GM21723 (cell line): ENCODE data around the gene SCG5.

ENCODE experiments used
- ATAC-seq: cut with Tn5 transposase; IDR thresholded peaks from one replicate; pipeline ENCODE4 v1.9.1; 2021; ENCODE audit warnings: mild to moderate bottlenecking, moderate library complexity; ENCODE audit not compliant: unreplicated experiment

The SCG5 gene

DNA sequence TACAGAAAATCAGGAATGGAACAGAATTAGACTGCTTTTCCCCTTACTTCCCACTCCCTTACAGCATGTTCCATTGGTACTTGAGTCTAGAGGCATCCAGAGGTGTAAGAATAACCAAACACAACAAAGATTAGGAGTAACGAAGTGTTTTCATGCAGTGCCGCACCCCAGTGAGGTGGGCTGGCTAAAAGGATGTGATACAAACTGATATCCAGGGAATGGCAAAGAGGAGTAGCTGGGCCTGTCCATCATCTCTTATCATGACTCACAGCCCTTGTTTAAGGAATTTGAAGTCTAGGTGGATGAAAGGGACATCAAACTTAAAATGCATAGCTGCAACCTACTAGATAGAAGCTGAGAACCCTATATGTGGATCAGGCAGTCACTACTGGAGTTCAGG, 16.4 kb downstream of the SCG5 start:
- no peak for ATAC-seq

DNA sequence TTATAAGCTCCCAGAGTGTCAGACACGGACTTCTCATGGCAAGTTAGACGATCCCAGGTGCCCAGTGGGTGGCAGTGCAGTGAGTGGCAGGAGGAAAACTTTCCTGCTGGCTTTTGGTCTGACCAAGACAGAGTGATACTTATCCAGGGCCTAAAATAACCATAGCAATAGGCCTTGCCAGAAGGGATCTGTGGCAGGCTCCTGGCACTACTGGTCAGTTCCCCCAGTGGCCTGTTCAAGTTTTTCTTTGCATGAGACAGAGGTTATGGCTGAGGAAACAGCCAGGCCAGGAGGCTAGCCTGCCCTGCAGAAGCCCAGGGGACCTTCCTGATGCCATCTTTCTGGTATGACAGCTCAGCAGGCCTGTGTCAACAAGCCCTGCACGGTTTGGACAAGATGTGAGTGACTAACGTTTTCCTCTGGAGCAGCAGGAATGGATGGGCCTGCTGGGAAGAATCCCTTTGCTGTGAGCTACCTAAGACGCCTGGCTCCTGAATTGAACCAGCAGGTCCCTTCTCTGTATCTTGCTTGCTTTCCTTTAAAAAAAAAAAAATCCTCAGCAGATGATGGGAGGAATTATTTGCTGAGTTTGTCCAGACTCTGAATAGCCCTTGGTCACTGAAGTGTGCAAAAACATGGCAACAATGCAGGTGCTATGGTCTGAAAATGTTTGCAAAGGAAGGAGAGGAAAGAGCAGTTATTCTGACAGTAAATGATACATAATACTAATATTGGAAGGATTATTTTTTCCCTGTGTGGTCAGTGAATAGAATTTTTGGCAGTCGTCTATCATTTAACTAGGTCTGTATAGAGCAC, 18.0 kb downstream of the SCG5 start:
- ATAC-seq, result no peak

DNA sequence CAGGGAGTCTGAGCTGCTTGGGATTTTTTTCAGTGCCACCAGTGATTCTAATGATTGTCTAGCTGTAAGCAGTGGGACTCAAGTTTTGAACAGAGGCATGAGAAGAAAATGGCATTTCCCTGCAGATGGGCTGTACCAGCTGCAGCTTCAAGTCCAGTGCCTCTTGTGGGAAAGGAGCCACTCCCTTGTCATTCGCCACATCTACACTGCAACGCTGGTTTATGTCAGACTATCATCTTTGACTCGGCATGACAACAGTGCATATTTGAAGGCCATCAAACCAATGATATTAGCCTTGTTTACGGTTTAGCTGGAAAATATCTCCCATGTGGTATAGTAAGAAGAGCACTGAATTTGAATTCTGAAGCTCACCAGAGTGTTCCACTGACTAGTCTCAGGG, 22.2 kb downstream of the SCG5 start:
- no peak for ATAC-seq

DNA sequence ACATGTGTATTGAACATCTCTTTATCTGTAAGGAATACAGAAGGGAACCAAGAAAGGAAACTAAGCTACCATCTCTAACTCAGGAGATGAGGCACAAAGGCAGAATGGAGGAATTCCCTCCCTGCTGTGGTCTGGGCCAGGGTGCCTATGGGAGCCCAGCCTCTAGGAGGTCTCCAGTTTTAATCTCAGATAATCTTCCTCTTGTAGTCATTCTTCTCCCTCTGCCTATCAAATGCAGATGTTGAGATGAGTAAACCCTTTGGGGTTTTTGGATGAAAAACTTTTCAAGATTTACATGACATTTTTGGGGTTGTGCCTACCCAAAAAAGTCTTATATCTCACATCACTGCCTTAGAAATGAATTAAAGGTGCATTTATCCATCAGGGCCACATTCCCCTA, 23.3 kb downstream of the SCG5 start:
- no peak for ATAC-seq

DNA sequence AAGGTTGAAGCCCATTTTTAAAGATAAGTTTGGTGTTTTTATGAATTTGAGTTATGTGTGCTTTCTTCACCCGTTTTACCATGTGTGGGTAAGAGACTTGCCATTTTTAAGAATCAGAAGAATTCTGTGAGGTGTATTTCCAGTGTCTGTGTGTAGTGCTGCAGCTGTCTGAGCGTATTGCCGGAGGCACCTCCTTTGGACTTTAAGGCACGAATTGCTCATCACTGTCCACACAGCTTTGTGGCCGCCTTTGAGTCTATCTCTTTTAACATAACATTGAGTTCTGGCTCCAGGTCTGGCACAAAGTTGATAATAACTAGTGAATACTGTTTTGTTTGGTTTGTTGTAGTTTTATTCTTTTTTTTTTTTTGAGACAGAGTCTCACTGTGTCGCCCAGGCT, 25.8 kb downstream of the SCG5 start:
- no peak for ATAC-seq

DNA sequence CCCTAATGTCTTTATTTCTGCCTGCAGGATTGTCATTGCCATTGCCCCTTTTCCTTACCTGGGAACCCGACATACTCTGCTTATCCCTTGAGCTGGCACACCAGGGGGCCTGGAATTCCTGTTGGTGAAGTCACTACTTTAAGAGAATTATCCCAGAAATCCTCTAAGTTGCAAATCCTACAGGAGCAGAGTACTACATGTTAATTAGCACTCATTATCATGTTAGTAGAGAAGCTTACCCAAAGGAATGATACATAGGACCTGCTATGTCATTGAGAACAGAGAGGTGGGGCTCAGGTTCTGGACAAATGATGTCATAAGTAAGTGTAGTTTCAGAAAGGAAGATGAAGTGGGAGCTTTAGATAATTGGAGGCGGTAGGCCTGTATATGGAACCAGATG, 27.4 kb downstream of the SCG5 start:
- ATAC-seq, result no peak

DNA sequence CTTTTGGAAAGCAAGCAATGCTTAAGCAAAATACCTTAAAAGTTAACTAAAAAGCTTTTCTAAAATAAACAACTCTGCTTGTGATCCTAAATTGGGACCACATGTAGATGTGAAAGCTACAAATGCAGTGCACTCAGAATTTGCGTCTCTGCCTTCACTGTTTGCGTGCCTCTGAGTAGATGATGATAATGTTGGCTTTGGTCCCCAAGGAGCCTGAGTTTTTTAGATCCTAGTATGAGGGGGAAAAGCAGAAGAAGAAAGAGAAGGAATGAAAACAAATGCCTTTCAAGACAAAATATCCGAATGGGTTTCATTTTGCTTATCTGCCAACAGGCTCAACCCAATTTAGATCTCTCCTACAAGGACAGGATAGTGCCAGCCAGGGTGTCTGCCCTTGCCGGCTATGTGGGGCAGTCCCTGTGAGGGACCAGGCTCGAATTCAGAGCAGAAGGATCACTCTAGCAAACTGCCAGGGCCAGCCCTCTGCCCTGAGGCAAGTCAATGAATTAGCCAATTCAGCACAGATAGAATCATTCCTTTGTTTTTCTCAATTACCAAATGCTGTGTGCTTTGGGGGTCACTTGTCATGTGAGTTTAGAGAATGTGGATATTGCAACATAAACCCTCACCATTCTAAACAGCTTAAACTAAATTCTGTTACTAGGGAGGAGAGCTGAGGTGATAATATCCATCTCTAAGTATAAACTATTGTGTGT, 28.5 kb downstream of the SCG5 start:
- no peak for ATAC-seq

DNA sequence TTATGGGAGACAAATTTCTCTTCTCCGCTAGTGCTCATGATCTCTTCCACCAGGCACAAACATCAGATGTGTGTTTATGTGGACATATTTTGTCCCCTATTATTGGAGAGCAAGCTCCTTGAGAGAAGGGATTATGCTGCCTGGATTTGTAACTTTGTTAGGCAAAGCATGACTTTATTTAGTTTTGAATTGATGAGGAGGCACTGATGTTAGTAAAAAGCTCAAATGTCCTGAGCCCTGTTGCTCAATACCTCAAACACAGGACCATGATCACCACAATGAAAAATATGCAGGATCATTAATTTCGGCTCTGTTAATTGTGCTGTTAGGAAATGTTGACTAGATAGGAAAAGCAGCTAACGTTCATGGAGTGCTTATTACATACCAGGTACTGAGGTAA, 29.1 kb downstream of the SCG5 start:
- no peak for ATAC-seq

DNA sequence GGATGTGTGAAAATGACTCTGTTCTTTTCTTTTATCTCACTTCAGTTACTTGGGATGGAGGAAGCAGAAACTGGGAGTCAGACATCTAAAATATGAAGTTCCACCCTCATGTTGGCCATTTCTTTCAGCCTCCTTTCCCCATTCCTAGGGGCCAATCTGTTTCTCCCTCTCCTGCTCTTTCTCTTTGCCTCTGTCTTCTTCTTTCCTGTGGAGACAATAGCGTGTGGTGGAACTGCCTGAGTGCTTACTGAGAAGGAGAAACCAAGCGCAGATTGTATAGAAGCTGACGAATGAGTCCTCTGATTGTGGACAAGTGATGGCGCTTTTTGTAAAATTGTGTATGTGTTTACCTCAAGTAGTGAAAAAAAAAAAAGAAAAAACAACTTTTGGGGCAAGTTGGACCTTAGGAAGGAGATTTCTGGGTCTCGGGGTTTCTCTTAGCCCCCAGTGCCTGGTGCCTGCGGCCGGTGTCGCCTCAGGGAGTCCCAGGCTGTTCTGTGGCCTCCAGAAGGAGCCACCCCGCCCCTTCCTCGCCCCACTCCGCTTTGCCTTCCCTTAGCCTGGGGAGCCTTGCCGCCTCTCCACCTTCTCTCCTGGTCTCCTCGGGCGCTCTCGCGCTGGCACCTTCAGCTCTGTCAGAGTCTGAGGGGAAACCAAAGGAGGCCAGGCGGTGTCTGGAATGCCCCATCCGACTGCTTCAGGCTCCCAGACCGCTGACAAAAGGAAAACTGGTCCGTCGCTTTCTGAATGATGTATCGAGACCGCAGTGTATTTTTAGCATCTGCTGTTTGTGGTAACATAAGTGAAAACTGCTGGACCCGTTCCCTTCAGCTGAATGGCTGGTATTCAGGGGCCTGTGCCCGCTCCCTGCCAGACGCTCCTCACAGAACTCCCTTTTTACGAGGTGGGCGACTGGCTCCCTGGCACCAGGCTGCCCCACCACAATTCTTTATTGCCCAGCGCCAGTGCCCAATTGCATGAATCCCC, 30.1 kb downstream of the SCG5 start:
- no peak for ATAC-seq

DNA sequence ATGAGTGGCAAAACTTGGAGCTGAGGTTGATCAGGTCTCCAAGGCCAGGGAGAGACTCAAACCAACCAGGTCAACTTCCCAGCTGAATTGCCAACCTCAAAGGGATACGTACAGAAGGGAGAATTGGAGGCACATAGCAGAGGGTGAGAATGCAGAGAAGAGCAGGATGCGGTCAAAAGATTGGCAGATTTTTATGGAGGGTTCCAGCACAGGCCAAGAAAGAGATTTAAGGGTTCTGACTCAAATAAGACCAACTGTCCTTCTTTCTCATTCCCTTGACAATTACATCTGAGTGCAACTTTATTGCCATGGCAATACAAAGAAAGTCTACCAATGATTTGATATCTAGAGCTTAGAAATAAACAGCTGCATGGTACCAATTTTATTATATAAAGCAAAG, 33.2 kb downstream of the SCG5 start:
- no peak for ATAC-seq

DNA sequence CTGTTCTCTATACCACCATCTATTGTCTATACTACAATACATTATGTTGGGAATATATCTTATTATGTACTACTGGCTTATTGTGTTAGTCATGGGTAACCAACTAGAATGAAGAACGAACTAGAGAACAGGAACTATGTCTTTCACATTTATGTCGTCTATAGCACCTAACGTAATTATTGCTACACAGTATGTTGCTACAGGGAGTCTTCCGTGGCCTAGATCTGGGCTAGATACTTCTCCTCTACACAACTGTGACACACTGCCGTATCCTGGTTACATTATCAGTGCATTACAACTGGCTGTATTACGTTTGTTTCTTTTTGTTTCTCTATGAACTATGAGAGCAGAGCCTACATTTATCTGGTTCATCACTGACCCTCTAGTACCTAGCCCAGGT, 34.0 kb downstream of the SCG5 start:
- no peak for ATAC-seq

DNA sequence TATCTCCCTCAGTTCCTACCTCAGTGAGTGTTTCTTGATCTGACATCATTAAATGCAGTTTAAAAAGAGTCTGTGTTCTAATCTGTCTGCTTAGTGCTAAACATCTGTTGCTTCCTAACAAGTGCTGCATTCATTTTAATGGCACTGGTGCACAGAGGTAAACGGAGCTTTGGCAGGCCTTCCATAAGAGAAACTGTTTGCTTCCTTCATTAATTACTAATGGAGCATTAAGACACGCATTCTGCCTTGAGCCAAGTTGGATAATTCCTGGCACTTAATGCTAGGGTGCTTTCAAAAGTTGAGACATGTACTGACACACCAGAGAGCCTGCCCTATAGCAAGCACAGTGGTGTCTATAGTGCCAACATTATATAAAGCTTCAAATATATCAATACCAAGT, 34.7 kb downstream of the SCG5 start:
- ATAC-seq, result no peak

DNA sequence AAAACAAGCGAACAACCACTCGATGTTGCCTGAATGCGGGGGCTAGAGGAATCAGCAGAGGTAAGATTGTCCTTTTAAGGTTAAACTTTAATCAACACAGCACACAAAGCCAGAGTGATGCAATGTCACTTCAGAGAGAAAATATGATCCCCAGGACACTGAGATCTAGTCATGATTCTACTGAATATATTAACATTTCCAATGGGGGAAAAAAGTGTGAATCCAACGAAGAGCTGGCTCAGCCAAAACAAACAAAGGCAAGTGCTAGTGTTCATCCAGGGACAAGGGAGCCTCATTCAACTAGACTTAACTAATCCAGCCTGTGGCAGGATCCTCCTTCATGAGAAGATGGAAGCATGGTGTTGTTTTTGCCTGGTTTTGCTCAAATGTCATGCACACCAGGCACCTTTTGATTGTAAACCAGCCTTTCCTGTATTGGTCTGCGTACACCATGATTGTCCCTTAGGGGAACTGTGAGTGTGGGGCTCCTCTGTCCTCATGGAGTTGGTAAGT, 35.8 kb downstream of the SCG5 start:
- ATAC-seq, result no peak

DNA sequence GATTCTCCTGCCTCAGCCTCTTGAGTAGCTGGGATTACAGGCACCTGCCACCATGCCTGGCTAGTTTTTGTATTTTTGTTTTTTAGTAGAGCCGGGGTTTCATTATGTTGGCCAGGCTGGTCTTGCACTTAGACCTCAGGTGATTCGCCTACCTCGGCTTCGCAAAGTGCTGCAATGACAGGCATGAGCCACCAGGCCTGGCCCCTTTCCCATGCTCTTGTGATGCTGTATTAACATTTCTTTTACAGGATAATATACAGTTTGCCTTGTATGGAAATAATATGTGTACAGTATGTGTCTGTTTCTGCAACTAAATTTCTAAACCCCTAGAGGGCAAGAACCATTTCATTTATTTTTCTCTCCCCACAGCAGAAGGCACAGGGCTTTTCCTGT, 37.8 kb downstream of the SCG5 start:
- no peak for ATAC-seq

DNA sequence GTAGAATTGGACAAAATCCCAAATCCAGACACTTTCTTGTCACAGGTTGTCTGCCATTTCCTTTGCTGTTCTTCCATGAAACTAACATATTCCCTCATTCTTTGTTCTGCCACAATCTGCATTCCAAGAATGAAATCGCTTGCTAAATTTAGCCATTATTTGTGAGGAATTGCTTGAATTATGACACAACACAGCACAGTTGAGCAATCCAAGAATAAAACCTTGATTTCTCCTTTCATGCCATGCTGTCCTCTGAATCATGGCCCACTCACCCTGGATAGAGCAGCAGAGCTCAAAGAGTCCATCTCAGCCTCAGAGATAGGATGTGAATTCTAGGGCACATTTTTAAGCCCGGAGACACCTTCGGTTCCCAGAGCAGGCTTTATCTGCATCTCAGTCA, 41.1 kb downstream of the SCG5 start:
- no peak for ATAC-seq

DNA sequence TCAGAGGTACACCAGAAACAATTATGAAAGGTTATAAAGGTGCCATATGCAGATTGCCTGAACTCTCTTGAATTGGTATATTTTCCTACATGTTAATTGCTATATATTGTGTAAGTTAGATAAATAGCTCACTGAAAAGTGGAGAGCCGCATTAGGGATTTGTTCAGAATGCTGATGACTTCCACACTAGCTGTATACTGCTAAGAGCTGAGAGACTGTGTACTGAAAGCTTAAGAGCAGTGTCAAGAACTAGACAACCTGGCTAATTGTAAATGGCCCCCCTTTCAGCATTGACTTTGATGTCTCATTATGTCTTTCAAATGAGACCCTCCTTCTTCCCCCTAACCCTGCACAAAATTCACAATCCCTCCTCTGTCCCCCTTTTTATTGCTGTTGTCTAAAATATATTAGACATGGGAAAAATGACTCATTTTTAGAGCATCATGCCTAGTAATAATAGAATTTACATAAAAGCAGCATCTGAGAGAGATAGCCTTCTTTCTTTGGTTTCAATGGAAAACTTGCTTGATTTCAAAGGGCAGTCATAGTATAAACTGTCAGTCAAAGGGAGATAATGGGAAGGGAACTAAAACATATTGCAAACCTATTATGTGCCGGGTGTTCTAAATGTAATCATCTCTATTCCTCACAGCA, 41.6 kb downstream of the SCG5 start:
- no peak for ATAC-seq

DNA sequence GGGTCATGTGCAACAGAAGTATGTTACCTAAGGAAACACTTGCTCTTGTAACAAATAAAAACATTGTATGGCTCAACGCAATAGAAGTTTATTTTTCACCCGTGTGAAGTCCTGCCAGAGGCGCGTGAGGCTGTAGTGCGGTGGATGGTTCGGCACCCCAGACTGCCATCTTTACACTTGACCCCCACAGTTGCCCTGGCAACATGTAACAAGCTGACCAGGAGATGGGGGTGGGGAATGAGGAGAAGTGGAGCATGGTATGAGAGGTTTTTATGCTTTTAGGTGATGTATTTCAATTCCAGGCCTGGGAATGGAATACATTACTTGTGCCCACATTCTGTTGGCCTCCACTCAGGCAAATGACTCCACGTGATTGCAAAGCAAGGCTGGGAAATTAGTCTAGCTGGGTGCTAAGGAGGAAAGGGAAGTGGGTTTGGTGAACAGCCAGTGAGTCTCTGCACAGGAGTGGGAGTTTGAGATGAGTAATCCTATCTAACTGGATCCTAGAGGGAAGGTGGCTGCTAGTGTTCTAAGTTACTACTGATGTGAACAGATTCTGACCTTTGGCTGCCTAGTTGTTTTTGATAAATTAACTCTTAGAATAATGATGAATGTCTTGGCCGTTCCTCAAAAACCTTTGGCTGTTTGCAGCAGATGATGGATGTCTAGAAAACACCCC, 42.5 kb downstream of the SCG5 start:
- no peak for ATAC-seq

DNA sequence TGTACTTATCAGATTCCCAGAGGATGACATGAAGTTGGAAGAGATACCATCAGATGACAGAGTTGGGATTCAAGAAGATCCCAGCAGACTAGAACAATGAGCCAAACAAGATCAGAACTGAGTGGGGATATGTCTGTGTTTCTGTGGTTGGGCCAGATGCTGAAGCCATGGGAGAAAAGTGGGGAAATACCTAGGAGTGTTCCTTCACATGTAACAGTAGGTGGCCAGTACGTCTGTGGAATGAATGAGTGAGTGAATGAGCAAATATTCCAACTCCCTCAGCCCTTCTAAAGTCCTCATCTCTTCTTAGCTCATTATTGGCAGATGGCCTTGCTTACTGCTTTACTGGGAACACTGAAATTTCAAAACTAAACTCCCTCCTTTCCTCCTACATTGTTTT, 44.1 kb downstream of the SCG5 start:
- ATAC-seq, result no peak

DNA sequence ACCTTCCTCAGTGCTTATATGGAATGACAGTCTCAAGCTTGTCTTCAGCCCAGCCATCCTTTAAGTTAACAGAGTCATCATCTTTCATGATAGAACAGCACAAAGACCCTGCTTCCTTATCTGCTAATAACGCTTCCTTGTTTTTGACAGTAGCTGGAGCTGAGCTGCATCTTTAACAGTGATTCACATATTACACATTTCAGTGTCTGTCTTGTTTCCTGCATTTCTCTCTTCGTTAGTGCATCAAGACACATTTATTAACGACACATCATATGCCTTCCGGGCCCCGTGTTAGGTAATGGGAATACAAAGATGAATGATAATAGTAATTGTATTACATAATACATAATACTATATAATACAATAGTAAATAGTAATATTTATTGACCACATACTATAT, 46.0 kb downstream of the SCG5 start:
- no peak for ATAC-seq

DNA sequence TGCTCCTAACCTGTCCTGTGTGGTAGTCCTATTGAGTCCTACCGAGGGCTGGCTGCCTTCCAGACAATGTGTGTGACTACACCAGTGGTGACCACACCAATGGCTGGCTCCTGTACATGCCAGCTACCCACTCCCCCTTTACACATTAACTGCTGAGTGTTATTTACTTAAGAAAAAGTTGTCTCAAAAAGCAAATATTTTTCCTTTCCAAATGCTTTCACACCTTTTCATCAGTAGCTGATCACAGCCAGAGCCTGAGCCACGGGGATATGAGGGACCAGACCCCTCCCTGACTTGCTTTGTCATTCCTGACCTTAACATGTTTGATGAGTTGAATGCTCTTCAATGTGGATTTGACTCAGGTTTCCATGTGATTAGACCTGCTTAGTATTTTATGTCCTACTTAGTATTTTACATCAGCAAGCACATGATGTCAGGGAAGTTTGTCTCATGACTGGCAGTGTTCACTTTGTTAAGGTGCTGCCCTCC, 46.7 kb downstream of the SCG5 start:
- ATAC-seq, result no peak
